NOMO-1 (cell line): ENCODE results near the gene CHIT1.

ENCODE experiments used
- DNase-seq, 2 experiments: peaks; one replicate each; lab custom pipeline; 2025; ENCODE audit not compliant: unreplicated experiment in 2 of 2; lab: John Stamatoyannopoulos, UW

The CHIT1 gene

GRCh38 chr1:203177036-203177405, 52.5 kb downstream of the CHIT1 start:
- no peak for DNase-seq

- no peak for DNase-seq
Observed at GRCh38 chr1:203176273-203177035, 53.0 kb downstream of the CHIT1 start.

- DNase-seq: peak; percentile 39 to 58
Observed at GRCh38 chr1:203175827-203176241, 53.6 kb downstream of the CHIT1 start.

GRCh38 chr1:203175237-203175826, 54.1 kb downstream of the CHIT1 start, which contains the start of gene MYBPH:
MYBPH (minus strand) TSS chr1:203175826; CDS start chr1:203175755, 71 bp downstream.
- no peak for DNase-seq

GRCh38 chr1:203174324-203174985, 55.0 kb downstream of the CHIT1 start:
- no peak for DNase-seq

DNA sequence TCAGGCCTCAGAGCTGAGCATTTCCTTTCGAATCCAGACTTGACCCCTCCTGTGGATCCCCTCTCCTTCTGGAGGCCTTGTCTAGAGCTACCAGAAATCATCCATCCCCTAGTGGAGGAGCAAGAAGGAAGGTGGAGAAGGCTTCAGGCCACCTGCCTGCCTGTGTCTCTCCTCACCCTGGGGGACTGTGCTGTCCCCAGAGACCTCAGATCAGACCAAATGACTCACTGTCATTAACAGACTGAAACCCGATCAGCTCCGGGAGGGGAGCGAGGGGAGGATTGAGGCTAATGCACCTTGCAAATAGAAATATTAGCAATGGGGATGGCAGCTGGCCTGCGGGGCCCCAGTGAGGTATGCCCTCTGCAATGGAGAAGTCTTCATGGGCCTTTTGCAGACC, 55.9 kb downstream of the CHIT1 start:
- peak in 1 of 2 experiments; percentile 7 for DNase-seq

DNA sequence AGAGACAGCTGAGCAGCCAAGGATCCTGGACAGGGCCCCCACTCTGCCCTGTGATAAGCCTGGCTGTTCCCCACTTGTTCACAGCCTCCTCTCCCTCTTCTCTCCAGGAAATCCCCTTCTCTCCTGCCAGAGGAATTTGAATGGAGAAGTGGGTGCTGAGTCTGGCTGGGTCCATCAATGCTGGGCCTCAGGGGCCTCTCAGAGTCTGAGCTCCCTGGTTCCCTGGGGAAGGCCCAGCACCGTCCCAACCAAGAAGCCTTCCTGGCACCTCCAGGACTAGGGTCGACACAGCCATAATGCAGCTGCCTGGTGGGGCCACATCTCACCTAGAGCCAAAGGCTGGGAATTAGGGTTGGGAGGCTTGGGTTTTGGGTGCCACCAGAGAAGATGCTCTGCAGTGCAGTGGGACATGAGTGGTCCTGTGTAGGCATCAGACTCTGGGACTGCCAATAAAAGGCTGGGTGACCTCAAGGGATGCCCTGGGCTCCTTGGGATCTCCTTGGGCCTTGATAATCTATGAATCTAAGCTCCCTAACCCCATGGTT, 56.4 kb downstream of the CHIT1 start:
- no peak for DNase-seq

GRCh38 chr1:203172184-203173010, 57.1 kb downstream of the CHIT1 start:
- DNase-seq: peak in 1 of 2 experiments; percentile 41

- DNase-seq: no peak
Observed at GRCh38 chr1:203171341-203172183, 57.9 kb downstream of the CHIT1 start.

GRCh38 chr1:203170625-203171330, 58.7 kb downstream of the CHIT1 start:
- no peak for DNase-seq

GRCh38 chr1:203169770-203170520, 59.5 kb downstream of the CHIT1 start:
- no peak for DNase-seq

DNA sequence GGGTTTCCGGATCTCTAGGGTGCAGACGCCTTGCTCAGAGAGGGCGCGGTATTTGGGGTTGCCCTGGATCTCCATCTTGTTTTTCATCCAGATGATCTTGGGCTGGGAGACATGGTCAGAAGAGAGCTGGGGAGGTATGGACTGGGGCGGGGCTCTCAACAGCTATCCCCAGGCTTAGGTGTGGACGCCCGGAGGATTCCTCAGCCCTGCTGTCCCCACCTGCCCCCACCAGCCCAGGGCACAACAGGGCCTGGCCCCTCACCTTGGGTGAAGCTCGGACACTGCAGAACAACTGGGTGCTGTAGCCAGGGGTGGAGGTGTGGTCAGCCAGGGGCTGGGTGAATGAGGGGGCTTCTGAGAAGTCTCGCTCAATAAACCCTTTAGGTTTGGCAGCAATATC, 60.5 kb downstream of the CHIT1 start:
- no peak for DNase-seq

- DNase-seq: no peak
Observed at GRCh38 chr1:203168256-203168786, 61.2 kb downstream of the CHIT1 start.

GRCh38 chr1:203167913-203168200, 61.6 kb downstream of the CHIT1 start:
- DNase-seq: no peak

DNA sequence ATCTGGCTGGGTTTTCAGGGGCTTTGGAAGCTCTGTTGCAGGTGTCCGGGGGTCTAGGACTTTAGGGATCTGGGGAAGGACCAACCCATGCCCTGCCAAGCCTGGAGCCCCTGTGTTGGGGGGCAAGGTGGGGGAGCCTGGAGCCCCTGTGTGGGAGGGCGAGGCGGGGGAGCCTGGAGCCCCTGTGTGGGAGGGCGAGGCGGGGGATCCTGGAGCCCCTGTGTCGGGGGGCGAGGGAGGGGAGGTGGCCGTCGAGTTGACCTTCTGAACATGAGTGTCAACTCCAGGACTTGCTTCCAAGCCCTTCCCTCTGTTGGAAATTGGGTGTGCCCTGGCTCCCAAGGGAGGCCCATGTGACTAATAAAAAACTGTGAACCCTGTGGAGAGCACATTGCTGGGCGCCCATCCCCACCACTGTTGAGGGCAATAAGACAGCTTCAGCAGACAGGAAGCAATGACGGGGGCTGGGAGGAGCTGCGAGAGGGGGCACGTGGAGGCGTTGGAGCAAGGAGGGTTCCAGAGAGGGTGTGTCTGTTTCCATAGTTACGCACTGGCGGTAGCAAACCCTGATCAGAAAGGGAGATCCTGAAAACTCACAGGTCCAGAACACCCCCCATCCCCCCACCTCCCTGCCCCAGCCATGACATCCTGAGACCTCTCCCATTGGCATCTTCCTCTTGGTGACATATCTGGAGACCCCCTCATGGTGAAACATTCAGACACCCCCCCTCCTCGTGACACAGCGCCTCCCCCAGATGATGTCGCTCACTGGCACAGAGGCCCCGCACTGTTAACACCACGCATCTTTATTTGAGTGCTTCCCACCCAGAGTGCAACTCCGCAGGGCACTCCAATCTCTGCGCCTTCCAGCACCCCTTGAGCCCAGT, 62.2 kb downstream of the CHIT1 start:
- DNase-seq: no peak

DNA sequence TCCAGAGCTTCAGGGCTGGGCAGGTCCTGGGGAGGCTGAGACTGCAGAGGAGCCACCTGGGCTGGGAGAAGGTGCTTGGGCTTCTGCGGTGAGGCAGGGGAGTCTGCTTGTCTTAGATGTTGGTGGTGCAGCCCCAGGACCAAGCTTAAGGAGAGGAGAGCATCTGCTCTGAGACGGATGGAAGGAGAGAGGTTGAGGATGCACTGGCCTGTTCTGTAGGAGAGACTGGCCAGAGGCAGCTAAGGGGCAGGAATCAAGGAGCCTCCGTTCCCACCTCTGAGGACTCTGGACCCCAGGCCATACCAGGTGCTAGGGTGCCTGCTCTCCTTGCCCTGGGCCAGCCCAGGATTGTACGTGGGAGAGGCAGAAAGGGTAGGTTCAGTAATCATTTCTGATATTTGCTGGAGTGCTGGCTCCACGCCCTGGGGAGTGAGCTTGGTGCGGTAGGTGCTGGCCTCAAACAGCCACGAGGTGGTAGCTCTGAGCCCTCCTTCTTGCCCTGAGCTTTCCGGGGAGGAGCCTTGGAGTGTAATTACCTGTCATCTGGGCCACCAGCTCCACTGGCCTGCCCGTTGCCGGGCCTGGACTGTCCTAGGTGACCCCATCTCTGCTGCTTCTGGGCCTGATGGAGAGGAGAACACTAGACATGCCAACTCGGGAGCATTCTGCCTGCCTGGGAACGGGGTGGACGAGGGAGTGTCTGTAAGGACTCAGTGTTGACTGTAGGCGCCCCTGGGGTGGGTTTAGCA, 63.1 kb downstream of the CHIT1 start:
- no peak for DNase-seq
